GM21423 (cell line): ENCODE data around the gene AQP7.
"Not testable (repeated sequence)": the region's sequence is repeated elsewhere in the genome, so short reads cannot be mapped to it uniquely, and the experiment has no call there.

Experiments
- ATAC-seq: cut with Tn5 transposase; IDR thresholded peaks from one replicate; pipeline ENCODE4 v1.9.1; 2021; ENCODE audit warnings: mild to moderate bottlenecking, moderate library complexity; ENCODE audit not compliant: unreplicated experiment

The AQP7 gene

GRCh38 chr9:33434317-33435105, 32.1 kb upstream of the AQP7 start:
- ATAC-seq = no peak

- no peak for ATAC-seq
Measured at GRCh38 chr9:33433871-33434270, 31.5 kb upstream of the AQP7 start.

GRCh38 chr9:33431420-33431819, 29.1 kb upstream of the AQP7 start:
- ATAC-seq = no peak

- no peak for ATAC-seq
Measured at GRCh38 chr9:33430942-33431341, 28.6 kb upstream of the AQP7 start.

GRCh38 chr9:33429256-33429985, 27.1 kb upstream of the AQP7 start:
- no peak for ATAC-seq

- ATAC-seq = no peak
Measured at GRCh38 chr9:33426843-33427293, 24.5 kb upstream of the AQP7 start.

GRCh38 chr9:33425128-33425533, 22.8 kb upstream of the AQP7 start:
- ATAC-seq = no peak

GRCh38 chr9:33424492-33424891, 22.1 kb upstream of the AQP7 start:
- ATAC-seq = not testable (repeated sequence)

GRCh38 chr9:33424043-33424442, 21.7 kb upstream of the AQP7 start:
- ATAC-seq = not testable (repeated sequence)

- ATAC-seq = no peak
Measured at GRCh38 chr9:33419708-33420303, 17.4 kb upstream of the AQP7 start.

GRCh38 chr9:33418090-33418489, 15.7 kb upstream of the AQP7 start:
- no peak for ATAC-seq

- no peak for ATAC-seq
Measured at GRCh38 chr9:33416996-33417395, 14.6 kb upstream of the AQP7 start.

- no peak for ATAC-seq
Measured at GRCh38 chr9:33415501-33416038, 13.2 kb upstream of the AQP7 start.

GRCh38 chr9:33414889-33415500, 12.6 kb upstream of the AQP7 start:
- no peak for ATAC-seq

- ATAC-seq = no peak
Measured at GRCh38 chr9:33414268-33414667, 11.9 kb upstream of the AQP7 start.

GRCh38 chr9:33408087-33408486, 5.7 kb upstream of the AQP7 start:
- no peak for ATAC-seq

GRCh38 chr9:33407061-33407460, 4.7 kb upstream of the AQP7 start:
- no peak for ATAC-seq

GRCh38 chr9:33404788-33405362, 2.5 kb upstream of the AQP7 start:
- ATAC-seq = no peak

GRCh38 chr9:33403941-33404787, 1.8 kb upstream of the AQP7 start:
- ATAC-seq = no peak

GRCh38 chr9:33401809-33402208, 559 bp downstream of the AQP7 start:
- ATAC-seq = not testable (repeated sequence)
